CD4-positive, alpha-beta memory T cell (primary cell): ENCODE measurements around the gene SELENON. TPM values are rescaled to one million over a fixed set of nuclear protein-coding genes. Genes with fewer than 3 reads are reported as not detected.

Source experiments
- CTCF ChIA-PET: fragments of 350-600 bp; sonication (Branson Sonifier 250); formaldehyde crosslinking; loops from one replicate; lab custom pipeline; 2021; ENCODE audit warnings: inconsistent platforms; ENCODE audit not compliant: partially characterized antibody; lab: Charles Lee
- POLR2A ChIA-PET: fragments of 350-600 bp; sonication (Branson Sonifier 250); formaldehyde crosslinking; loops from one replicate; lab custom pipeline; 2021; ENCODE audit not compliant: partially characterized antibody; lab: Charles Lee
- DNase-seq, 5 donors: peaks; one replicate each; pipeline versions ENCODE4 v3.0.0 to v3.0.0-alpha.2; 2020 to 2022; ENCODE audit warnings: mixed read lengths in 1 of 5
- H3K27ac ChIP-seq: one replicate; pipeline ENCODE4 v1.7.0; 2013; ENCODE audit warnings: low read depth, low read length
- H3K27me3 ChIP-seq: 2 replicates; pipeline ENCODE4 v1.7.0; 2013; ENCODE audit warnings: mild to moderate bottlenecking, low read length, moderate library complexity; ENCODE audit not compliant: insufficient read depth
- H3K36me3 ChIP-seq: 2 replicates; pipeline ENCODE4 v1.7.0; 2013; ENCODE audit warnings: mild to moderate bottlenecking, low read length, moderate library complexity; ENCODE audit not compliant: insufficient read depth
- H3K4me1 ChIP-seq: 2 replicates; pipeline ENCODE4 v1.7.0; 2013; ENCODE audit warnings: mild to moderate bottlenecking, low read length, moderate library complexity; ENCODE audit not compliant: insufficient read depth
- H3K4me3 ChIP-seq, 2 donors: one replicate each; pipeline ENCODE4 v1.7.0; 2013; ENCODE audit warnings: low read length in 2 of 2, mild to moderate bottlenecking in 1 of 2
- H3K9me3 ChIP-seq, 2 donors: one replicate each; pipeline ENCODE4 v1.7.0; 2013; ENCODE audit warnings: low read length in 2 of 2, control low read depth in 1 of 2; ENCODE audit not compliant: control insufficient read depth in 1 of 2
- H3K27ac Mint-ChIP-seq, 7 donors: one replicate each; pipeline ENCODE4 v1.8.0; 2020 to 2021; ENCODE audit warnings: mixed read lengths in 7 of 7, mild to moderate bottlenecking in 6 of 7, inconsistent platforms in 3 of 7, moderate library complexity in 3 of 7
- H3K27me3 Mint-ChIP-seq, 2 donors: one replicate each; pipeline ENCODE4 v1.8.0; 2020 to 2021; ENCODE audit warnings: mixed read lengths in 2 of 2
- H3K36me3 Mint-ChIP-seq, 2 donors: one replicate each; pipeline ENCODE4 v1.8.0; 2020 to 2021; ENCODE audit warnings: mixed read lengths in 2 of 2, inconsistent platforms in 1 of 2, mild to moderate bottlenecking in 1 of 2
- H3K4me1 Mint-ChIP-seq, 4 donors: one replicate each; pipeline ENCODE4 v1.8.0; 2020 to 2021; ENCODE audit warnings: mixed read lengths in 4 of 4, mild to moderate bottlenecking in 1 of 4
- H3K4me3 Mint-ChIP-seq, 8 donors: one replicate each; pipeline ENCODE4 v1.8.0; 2020 to 2021; ENCODE audit warnings: mixed read lengths in 8 of 8, mild to moderate bottlenecking in 7 of 8, moderate library complexity in 6 of 8, inconsistent platforms in 3 of 8
- H3K9me3 Mint-ChIP-seq, 8 donors: one replicate each; pipeline ENCODE4 v1.8.0; 2020 to 2021; ENCODE audit warnings: mixed read lengths in 8 of 8, mild to moderate bottlenecking in 5 of 8, inconsistent platforms in 3 of 8, moderate library complexity in 1 of 8
- intact Hi-C: fragments of 100-400 bp; cut with micrococcal nuclease; formaldehyde crosslinking; loops from one replicate; pipeline ENCODE4 v1.15.1; 2023
- polyA plus RNA-seq, 2 donors: library from polyadenylated mRNA; unstranded; fragments of 300-500 nt; fragmentation: Illumina TruSeq; gene quantifications; one replicate each; pipeline ENCODE4 v1.2.3, GENCODE V29; 2021
- total RNA-seq, 2 experiments: library from RNA; stranded (reverse); gene quantifications; one replicate each; pipeline ENCODE4 v1.2.3, GENCODE V29; 2021

Gene SELENON
- total and polyA plus RNA-seq, 4 experiments from 2014 or later, result 0.65 to 26.2 (median 15.6) TPM

- Histone ChIP-seq H3K27ac (peak overlapping the region; percentile 88), H3K4me3 (peak overlapping the region in 1 of 2 donors; percentile 94), H3K36me3 (peaks cover under 1% of the 10 kb centered on the region), H3K9me3 (no peaks in the 10 kb centered on the region), H3K27me3 (no peaks in the 10 kb centered on the region), H3K4me1 (peaks cover 31% of the 10 kb centered on the region)
- Mint-ChIP-seq H3K27ac (peak overlapping the region; percentile 86 to 99 (median 95)), H3K27me3 (no peaks in the 10 kb centered on the region), H3K9me3 (peaks cover 0 to 2% (median 0%) of the 10 kb centered on the region in 8 donors), H3K4me1 (peaks cover 26 to 41% (median 35%) of the 10 kb centered on the region in 4 donors), H3K36me3 (peaks cover 8 to 20% of the 10 kb centered on the region in 2 donors), H3K4me3 (peak overlapping the region; percentile 90 to 99 (median 94))
- ChIA-PET POLR2A (interaction anchor here (0.9 to 4.9 kb wide), 8 partner anchors 10 to 589 kb away, joined by 3 to 36 read pairs (median 15); partner anchors contain the start of genes AUNIP, PAFAH2, PAQR7 and SYF2), CTCF (interaction anchor here (1.4 to 1.5 kb wide), 2 partner anchors 9 to 213 kb away, joined by 3 to 5 read pairs; no protein-coding TSS in a partner anchor)
- intact Hi-C loops, result loop anchor here (2.0 kb wide), 1 partner anchor 391 kb away; the partner anchor contains the start of gene MACO1
- DNase-seq, result no peak
These were observed 21.7 kb downstream of the SELENON start for GRCh38 chr1:25821630-25822091.

DNA sequence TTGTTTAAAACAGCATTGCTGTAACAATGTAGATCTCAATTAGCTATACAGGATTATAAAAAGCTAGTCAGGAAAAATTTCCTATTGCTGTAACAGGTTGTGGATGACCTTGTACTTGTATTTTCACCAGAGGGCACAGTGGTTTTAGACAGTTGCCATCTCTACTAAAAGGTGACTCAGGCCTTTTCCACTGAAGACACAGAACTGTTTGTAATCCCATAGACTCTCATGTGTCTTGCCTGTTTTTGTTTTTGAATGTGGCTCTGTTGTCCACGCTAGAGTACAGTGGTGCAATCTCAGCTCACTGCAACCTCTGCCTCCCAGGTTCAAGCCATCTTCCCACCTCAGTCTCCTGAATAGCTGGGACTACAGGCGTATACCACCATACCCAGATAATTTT, 25.6 kb downstream of the SELENON start:
- Histone ChIP-seq H3K27ac (no peak overlapping the region), H3K9me3 (no peaks in the 10 kb centered on the region), H3K4me3 (no peak overlapping the region), H3K4me1 (peaks cover 14% of the 10 kb centered on the region), H3K36me3 (peaks cover 20% of the 10 kb centered on the region), H3K27me3 (no peaks in the 10 kb centered on the region)
- Mint-ChIP-seq H3K36me3 (peaks cover 27 to 39% of the 10 kb centered on the region in 2 donors), H3K9me3 (no peaks in the 10 kb centered on the region), H3K4me1 (peaks cover 14 to 20% (median 18%) of the 10 kb centered on the region in 4 donors), H3K27ac (no peak overlapping the region), H3K4me3 (no peak overlapping the region), H3K27me3 (no peaks in the 10 kb centered on the region)
- no peak for DNase-seq
- intact Hi-C loops, result no loop called here
- ChIA-PET POLR2A (no interaction called here), CTCF (interaction anchor here (1.0 to 1.6 kb wide), 3 partner anchors 10 to 594 kb away, joined by 3 read pairs; no protein-coding TSS in a partner anchor)

GRCh38 chr1:25826571-25826970, 26.6 kb downstream of the SELENON start:
- POLR2A ChIA-PET, result no interaction called here
- peaks cover 36 to 45% of the 10 kb centered on the region in 2 donors for H3K36me3 Mint-ChIP-seq
- H3K27ac ChIP-seq, result no peak overlapping the region
- no peak overlapping the region for H3K4me3 ChIP-seq
- no peaks in the 10 kb centered on the region for H3K27me3 Mint-ChIP-seq
- intact Hi-C loops, result no loop called here
- peaks cover 6% of the 10 kb centered on the region for H3K4me1 ChIP-seq
- H3K36me3 ChIP-seq, result peaks cover 30% of the 10 kb centered on the region
- CTCF ChIA-PET, result interaction anchor here (1.6 kb wide), 1 partner anchor 195 kb away, joined by 3 read pairs; no protein-coding TSS in a partner anchor
- no peak overlapping the region for H3K4me3 Mint-ChIP-seq
- H3K9me3 ChIP-seq, result no peaks in the 10 kb centered on the region
- H3K27me3 ChIP-seq, result no peaks in the 10 kb centered on the region
- no peaks in the 10 kb centered on the region for H3K9me3 Mint-ChIP-seq
- DNase-seq, result no peak
- peaks cover 6 to 17% (median 9%) of the 10 kb centered on the region in 4 donors for H3K4me1 Mint-ChIP-seq
- no peak overlapping the region for H3K27ac Mint-ChIP-seq

- Mint-ChIP-seq H3K27me3 (no peaks in the 10 kb centered on the region), H3K27ac (no peak overlapping the region), H3K36me3 (peaks cover 45 to 60% of the 10 kb centered on the region in 2 donors), H3K4me1 (peaks cover 0 to 11% (median 3%) of the 10 kb centered on the region in 4 donors), H3K4me3 (no peak overlapping the region), H3K9me3 (no peaks in the 10 kb centered on the region)
- Histone ChIP-seq H3K4me1 (peaks cover 10% of the 10 kb centered on the region), H3K27me3 (no peaks in the 10 kb centered on the region), H3K9me3 (no peaks in the 10 kb centered on the region), H3K36me3 (peaks cover 49% of the 10 kb centered on the region), H3K4me3 (no peak overlapping the region), H3K27ac (no peak overlapping the region)
- DNase-seq, result no peak
- intact Hi-C loops, result no loop called here
- CTCF ChIA-PET, result interaction anchor here (1.2 kb wide), 1 partner anchor 159 kb away, joined by 3 read pairs; no protein-coding TSS in a partner anchor
- POLR2A ChIA-PET, result interaction anchor here (0.6 to 1.9 kb wide), 2 partner anchors 8 to 580 kb away, joined by 4 to 12 read pairs; partner anchors contain the start of gene MTFR1L
These were observed 28.5 kb downstream of the SELENON start for GRCh38 chr1:25828491-25828890.

DNA sequence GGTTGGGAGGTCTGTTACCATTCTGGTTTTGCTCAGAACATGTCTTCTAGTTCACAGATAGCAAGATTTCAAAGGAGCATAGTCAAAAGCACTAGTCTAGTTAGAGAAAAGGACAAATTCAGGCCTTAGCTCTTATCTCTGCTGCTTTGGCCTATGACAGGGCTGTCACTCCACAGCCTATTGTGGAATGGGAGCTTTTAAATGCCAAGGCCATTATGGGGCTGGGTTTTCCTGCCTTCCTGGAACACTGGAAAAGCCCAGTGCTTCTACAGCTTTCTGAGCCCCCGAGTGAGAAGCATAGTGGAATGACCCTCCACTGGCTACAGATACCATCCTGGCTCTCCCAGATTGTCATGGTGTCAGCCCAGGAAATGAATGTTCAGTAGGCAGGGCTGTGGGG, 29.1 kb downstream of the SELENON start:
- Histone ChIP-seq H3K4me1 (peaks cover 10% of the 10 kb centered on the region), H3K27ac (no peak overlapping the region), H3K36me3 (peaks cover 49% of the 10 kb centered on the region), H3K9me3 (no peaks in the 10 kb centered on the region), H3K27me3 (no peaks in the 10 kb centered on the region), H3K4me3 (no peak overlapping the region)
- DNase-seq, result no peak
- Mint-ChIP-seq H3K27ac (peak overlapping the region in 1 of 7 donors; percentile 47), H3K27me3 (no peaks in the 10 kb centered on the region), H3K36me3 (peaks cover 48 to 59% of the 10 kb centered on the region in 2 donors), H3K9me3 (no peaks in the 10 kb centered on the region), H3K4me1 (peaks cover 0 to 11% (median 3%) of the 10 kb centered on the region in 4 donors), H3K4me3 (no peak overlapping the region)
- intact Hi-C loops, result no loop called here
- CTCF ChIA-PET, result interaction anchor here (1.2 kb wide), 1 partner anchor 159 kb away, joined by 3 read pairs; no protein-coding TSS in a partner anchor
- POLR2A ChIA-PET, result interaction anchor here (1.9 kb wide), 1 partner anchor 9 kb away, joined by 12 read pairs; the partner anchor contains the start of gene MTFR1L

- no peak overlapping the region for H3K27ac ChIP-seq
- peaks cover 10% of the 10 kb centered on the region for H3K4me1 ChIP-seq
- no peaks in the 10 kb centered on the region for H3K27me3 ChIP-seq
- peak overlapping the region in 2 of 7 donors; percentile 35 to 41 for H3K27ac Mint-ChIP-seq
- ChIA-PET CTCF (interaction anchor here (1.5 kb wide), 1 partner anchor 10 kb away, joined by 5 read pairs; no protein-coding TSS in a partner anchor), POLR2A (interaction anchor here (1.5 kb wide), 1 partner anchor 11 kb away, joined by 15 read pairs; the partner anchor contains the start of gene MTFR1L)
- peaks cover 60% of the 10 kb centered on the region for H3K36me3 ChIP-seq
- H3K27me3 Mint-ChIP-seq, result no peaks in the 10 kb centered on the region
- no peak overlapping the region for H3K4me3 ChIP-seq
- peaks cover 0 to 11% (median 2%) of the 10 kb centered on the region in 4 donors for H3K4me1 Mint-ChIP-seq
- H3K36me3 Mint-ChIP-seq, result peaks cover 44 to 57% of the 10 kb centered on the region in 2 donors
- intact Hi-C loops, result no loop called here
- H3K9me3 ChIP-seq, result no peaks in the 10 kb centered on the region
- H3K9me3 Mint-ChIP-seq, result no peaks in the 10 kb centered on the region
- DNase-seq, result no peak
- no peak overlapping the region for H3K4me3 Mint-ChIP-seq
These were observed 31.7 kb downstream of the SELENON start for GRCh38 chr1:25831569-25832196.
